H1 (cell line): ENCODE results near the gene PARP1. TPM values are rescaled to one million over a fixed set of nuclear protein-coding genes. Genes with fewer than 3 reads are reported as not detected.

ENCODE experiments used
- CTCF ChIA-PET: fragments of 300-600 bp; sonication (Branson Sonifier 250); formaldehyde crosslinking; loops from one replicate; lab custom pipeline; 2021; ENCODE audit not compliant: partially characterized antibody; lab: Charles Lee
- POLR2A ChIA-PET: fragments of 300-600 bp; sonication (Branson Sonifier 250); formaldehyde crosslinking; loops from one replicate; lab custom pipeline; 2021; ENCODE audit warnings: inconsistent platforms; ENCODE audit not compliant: partially characterized antibody; lab: Charles Lee
- DNase-seq, 2 experiments: peaks; one replicate each; pipeline versions ENCODE4 v3.0.0 to v3.0.0-alpha.2; 2010 to 2022; ENCODE audit warnings: low spot score in 2 of 2, low read depth in 1 of 2, mixed read lengths in 1 of 2
- FAIRE-seq: peaks from 2 replicates; lab custom pipeline; 2011; peaks lifted over from hg19 to GRCh38; lab: Jason Lieb, UNC
- H2AFZ ChIP-seq: 2 replicates; pipeline ENCODE4 v1.8.1; 2012; ENCODE audit warnings: low read length, inconsistent platforms
- H2AK5ac ChIP-seq: 2 replicates; pipeline ENCODE4 v1.6.1; 2013; ENCODE audit warnings: low read depth, low read length
- H2BK120ac ChIP-seq: replicated peaks from 2 replicates; pipeline ENCODE3; 2013; ENCODE audit warnings: low read depth, low read length, inconsistent platforms
- H2BK12ac ChIP-seq: 2 replicates; pipeline ENCODE4 v1.6.1; 2013; ENCODE audit warnings: low read depth, low read length
- H2BK15ac ChIP-seq: 2 replicates; pipeline ENCODE4 v1.6.1; 2013; ENCODE audit warnings: low read length
- H2BK20ac ChIP-seq: 2 replicates; pipeline ENCODE4 v1.6.1; 2013; ENCODE audit warnings: low read length
- H2BK5ac ChIP-seq: 2 replicates; pipeline ENCODE4 v1.6.1; 2013; ENCODE audit warnings: low read depth, low read length
- H3K14ac ChIP-seq: 2 replicates; pipeline ENCODE4 v1.6.1; 2013; ENCODE audit warnings: inconsistent platforms; ENCODE audit not compliant: insufficient read length
- H3K18ac ChIP-seq: 2 replicates; pipeline ENCODE4 v1.6.1; 2013; ENCODE audit warnings: low read length; ENCODE audit errors: extremely low read depth
- H3K23ac ChIP-seq: 2 replicates; pipeline ENCODE4 v1.6.1; 2013; ENCODE audit warnings: inconsistent platforms; ENCODE audit not compliant: insufficient read length
- H3K23me2 ChIP-seq: 2 replicates; pipeline ENCODE4 v1.6.1; 2013; ENCODE audit warnings: low read depth, low read length
- H3K27ac ChIP-seq: 2 replicates; pipeline ENCODE4 v1.6.1; 2011; ENCODE audit warnings: low read depth, low read length, inconsistent platforms
- H3K27me3 ChIP-seq, 4 experiments: replicated peaks in 1 of 4; 1 replicate in 1 of 4; 2 replicates in 3 of 4; pipeline versions ENCODE4 v1.6.1 to v1.8.1; 2011 to 2013; ENCODE audit warnings: low read length in 3 of 4, mild to moderate bottlenecking in 3 of 4, inconsistent platforms in 2 of 4, mixed read lengths in 2 of 4, moderate library complexity in 1 of 4; ENCODE audit not compliant: control insufficient read depth in 3 of 4, insufficient read depth in 3 of 4; ENCODE audit errors: extremely low read depth in 1 of 4
- H3K36me3 ChIP-seq, 4 experiments: 2 replicates each; pipeline versions ENCODE4 v1.6.1 to v1.8.1; 2011 to 2013; ENCODE audit warnings: mild to moderate bottlenecking in 4 of 4, low read length in 3 of 4, moderate library complexity in 2 of 4, control low read depth in 1 of 4, inconsistent platforms in 1 of 4; ENCODE audit not compliant: insufficient read depth in 4 of 4, control insufficient read depth in 2 of 4
- H3K4ac ChIP-seq: replicated peaks from 2 replicates; pipeline ENCODE3; 2013; ENCODE audit warnings: low read length, low read depth, mixed read lengths, inconsistent platforms; ENCODE audit not compliant: insufficient read length
- H3K4me1 ChIP-seq, 4 experiments: replicated peaks in 1 of 4; 1 replicate in 1 of 4; 2 replicates in 3 of 4; pipeline versions ENCODE4 v1.6.1 to v1.8.1; 2011 to 2013; ENCODE audit warnings: low read length in 3 of 4, inconsistent platforms in 2 of 4, mixed read lengths in 1 of 4; ENCODE audit not compliant: insufficient read depth in 4 of 4, control insufficient read depth in 3 of 4
- H3K4me2 ChIP-seq, 2 experiments: 2 replicates each; pipeline versions ENCODE4 v1.6.1 to v1.8.1; 2011 to 2013; ENCODE audit warnings: low read depth in 2 of 2, low read length in 2 of 2, control low read depth in 1 of 2, inconsistent platforms in 1 of 2, mild to moderate bottlenecking in 1 of 2; ENCODE audit not compliant: insufficient read depth in 1 of 2
- H3K4me3 ChIP-seq, 4 experiments: fragments of 200-600, 300-600 bp in 1 of 4; sonication (generic), shearing (Covaris generic), sonication (Bioruptor Twin) in 1 of 4; 2 replicates each; pipeline versions ENCODE4 v1.5.1 to v1.8.1; 2011 to 2016; ENCODE audit warnings: low read length in 4 of 4, low read depth in 3 of 4, control low read depth in 2 of 4, inconsistent platforms in 2 of 4, mild to moderate bottlenecking in 2 of 4, mixed read lengths in 1 of 4, moderate library complexity in 1 of 4; ENCODE audit not compliant: insufficient read depth in 2 of 4; ENCODE audit errors: extremely low read depth in 1 of 4
- H3K56ac ChIP-seq: replicated peaks from 2 replicates; pipeline ENCODE3; 2013; ENCODE audit warnings: low read depth, mild to moderate bottlenecking, mixed read lengths, low read length, inconsistent platforms; ENCODE audit not compliant: insufficient read length
- H3K79me1 ChIP-seq: 2 replicates; pipeline ENCODE4 v1.6.1; 2013; ENCODE audit warnings: low read depth, low read length, control low read depth
- H3K79me2 ChIP-seq, 2 experiments: 2 replicates each; pipeline versions ENCODE4 v1.6.1 to v1.8.1; 2012 to 2013; ENCODE audit warnings: low read length in 2 of 2, mild to moderate bottlenecking in 2 of 2, inconsistent platforms in 1 of 2; ENCODE audit not compliant: insufficient read depth in 2 of 2, control insufficient read depth in 1 of 2
- H3K9ac ChIP-seq, 4 experiments: replicated peaks in 1 of 4; 1 replicate in 1 of 4; 2 replicates in 3 of 4; pipeline versions ENCODE4 v1.6.1 to v1.8.1; 2011 to 2013; ENCODE audit warnings: low read depth in 3 of 4, low read length in 3 of 4, control low read depth in 2 of 4, mild to moderate bottlenecking in 2 of 4, moderate library complexity in 2 of 4, inconsistent platforms in 1 of 4; ENCODE audit errors: extremely low read depth in 1 of 4
- H3K9me3 ChIP-seq, 2 experiments: 2 replicates each; pipeline versions ENCODE4 v1.6.1 to v1.8.1; 2012 to 2013; ENCODE audit warnings: mild to moderate bottlenecking in 2 of 2, moderate library complexity in 2 of 2, control low read depth in 1 of 2, inconsistent platforms in 1 of 2, low read depth in 1 of 2, low read length in 1 of 2, mixed read lengths in 1 of 2; ENCODE audit not compliant: insufficient read depth in 2 of 2
- H4K20me1 ChIP-seq, 2 experiments: replicated peaks in 1 of 2; 2 replicates each; pipeline versions ENCODE3 to v1.8.1; 2011 to 2013; ENCODE audit warnings: inconsistent platforms in 2 of 2, low read length in 2 of 2, mild to moderate bottlenecking in 1 of 2; ENCODE audit not compliant: insufficient read depth in 2 of 2, control insufficient read depth in 1 of 2
- H4K5ac ChIP-seq: 2 replicates; pipeline ENCODE4 v1.6.1; 2013; ENCODE audit warnings: low read length, low read depth, mixed read lengths, inconsistent platforms; ENCODE audit not compliant: insufficient read length
- H4K8ac ChIP-seq: 2 replicates; pipeline ENCODE4 v1.8.0; 2013; ENCODE audit warnings: mild to moderate bottlenecking, moderate library complexity, low read length, inconsistent platforms; ENCODE audit not compliant: insufficient read depth; ENCODE audit errors: extremely low read depth
- H4K91ac ChIP-seq: replicated peaks from 2 replicates; pipeline ENCODE3; 2013; ENCODE audit warnings: low read length, mixed read lengths, inconsistent platforms; ENCODE audit not compliant: insufficient read length
- MAFK ChIP-seq: IDR thresholded peaks from 2 replicates; pipeline ENCODE4 v1.6.1; 2012; ENCODE audit warnings: low read depth, mild to moderate bottlenecking, improper control_type of control experiment, low read length
- NRF1 ChIP-seq: IDR thresholded peaks from 2 replicates; pipeline ENCODE4 v1.6.1; 2011; ENCODE audit warnings: mild to moderate bottlenecking, low read depth, low read length, improper control_type of control experiment
- POLR2AphosphoS5 ChIP-seq: IDR thresholded peaks from 2 replicates; pipeline ENCODE4 v1.6.1; 2011; ENCODE audit warnings: low read depth, low read length
- SRF ChIP-seq: IDR thresholded peaks from 2 replicates; pipeline ENCODE4 v1.6.1; 2011; ENCODE audit warnings: mild to moderate bottlenecking, low read depth, low read length, moderate library complexity
- TCF12 ChIP-seq: IDR thresholded peaks from 2 replicates; pipeline ENCODE4 v1.6.1; 2011; ENCODE audit warnings: low read depth, mild to moderate bottlenecking, low read length
- YY1 ChIP-seq: IDR thresholded peaks from 2 replicates; pipeline ENCODE4 v1.6.1; 2011; ENCODE audit warnings: low read depth, mild to moderate bottlenecking, low read length
- whole genome bisulfite sequencing, 2 experiments: shearing (Covaris generic) in 1 of 2; methylation state at CpG; one replicate each; pipeline versions ENCODE4 v1.1.6 to v1.1.7; 2013 to 2015; ENCODE audit warnings: low lambda C conversion rate in 2 of 2, mixed read lengths in 2 of 2, inconsistent platforms in 1 of 2, low coverage in 1 of 2, missing lambda C conversion rate in 1 of 2; ENCODE audit not compliant: insufficient replicate concordance in 2 of 2, insufficient coverage in 1 of 2, insufficient read length in 1 of 2; ENCODE audit errors: extremely low coverage in 1 of 2, missing lambda C conversion rate in 1 of 2; 5-methylcytosine and 5-hydroxymethylcytosine counted together
- polyA plus RNA-seq, 7 experiments: library from polyadenylated mRNA; depleted of rRNA in 3 of 7; stranded (reverse) in 5 of 7; unstranded in 2 of 7; fragments of >200 nt in 5 of 7; fragments of 200-250 nt in 2 of 7; gene quantifications; 1 replicate in 5 of 7; 2 replicates in 1 of 7; 4 replicates in 1 of 7; pipeline versions ENCODE4 v1.2.1 to v1.2.3, GENCODE V29; 2011 to 2013; ENCODE audit warnings: missing spikeins in 2 of 7, mixed read lengths in 2 of 7
- total RNA-seq: library from RNA; stranded (reverse); fragmentation: NEBNext Ultra II Directional; extraction: Animal tissue kit (Norgen Biotek cat#: 25700); gene quantifications from 2 replicates; pipeline ENCODE4 v1.2.1, GENCODE V29; 2021

Gene PARP1
- total and polyA plus RNA-seq, 2 of the 8 experiments (the other 6 are each of a cell fraction or from before 2014, with no cell fraction given), result 416 to 441 TPM

DNA sequence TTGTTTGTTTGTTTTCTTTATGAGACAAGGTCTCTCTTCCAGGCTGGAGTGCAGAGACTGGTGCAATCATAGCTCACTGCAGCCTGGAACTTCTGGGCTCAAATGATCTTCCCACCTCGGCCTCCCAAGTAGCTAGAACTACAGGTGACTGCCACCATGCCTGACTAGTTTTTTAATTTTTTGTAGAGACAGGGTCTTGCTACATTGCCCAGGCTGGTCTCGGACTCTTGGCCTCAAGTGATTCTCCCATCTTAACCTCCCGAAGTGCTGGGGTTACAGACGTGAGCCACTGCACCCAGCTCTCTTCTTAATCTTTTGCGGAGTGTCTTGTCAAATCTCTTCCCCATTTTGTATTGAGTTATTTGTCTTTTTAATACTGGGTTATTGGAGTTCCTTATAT lies 32.6 kb upstream of the PARP1 start:
- Histone ChIP-seq H4K91ac (no peak overlapping the region), H4K8ac (no peak overlapping the region), H3K23me2 (no peaks in the 10 kb centered on the region), H3K14ac (no peak overlapping the region), H2BK12ac (no peak overlapping the region), H4K20me1 (no peaks in the 10 kb centered on the region), H3K79me1 (no peaks in the 10 kb centered on the region), H3K9me3 (no peaks in the 10 kb centered on the region), H3K56ac (no peak overlapping the region), H3K4me3 (no peak overlapping the region), H3K23ac (no peak overlapping the region), H3K27me3 (peaks cover 0 to 2% (median 0%) of the 10 kb centered on the region in 4 experiments; a peak in 1 of 7 replicates), H3K4ac (no peak overlapping the region), H4K5ac (no peak overlapping the region), H3K36me3 (no peaks in the 10 kb centered on the region), H3K9ac (no peak overlapping the region), H2AFZ (no peak overlapping the region), H2BK20ac (no peak overlapping the region), H3K4me1 (peaks cover 0 to 9% (median 7%) of the 10 kb centered on the region in 4 experiments; a peak in 6 of 7 replicates), H2AK5ac (no peak overlapping the region), H3K27ac (no peak overlapping the region), H3K79me2 (no peaks in the 10 kb centered on the region), H2BK15ac (no peak overlapping the region), H2BK120ac (no peak overlapping the region), H2BK5ac (no peak overlapping the region), H3K4me2 (no peak overlapping the region), H3K18ac (no peak overlapping the region)
- 76% methylated on average over 5 of the region's 5 CpGs; no CpG with 5 or more reads in 1 of the 2 experiments for WGBS, 2 experiments
- FAIRE-seq, result no peak
- DNase-seq, result no peak
- TF ChIP-seq TCF12 (no peak), POLR2AphosphoS5 (no peak), MAFK (no peak), YY1 (no peak), SRF (no peak), NRF1 (no peak)
- ChIA-PET CTCF (interaction anchor here (0.9 to 3.9 kb wide), 4 partner anchors 12 to 70 kb away, joined by 3 to 28 read pairs (median 4); partner anchors contain the start of gene PARP1), POLR2A (no interaction called here)
